Vagina (tissue), 2 donors: ENCODE data around the gene GGCX. TPM values are rescaled to one million over a fixed set of nuclear protein-coding genes. Genes with fewer than 3 reads are reported as not detected.

ENCODE experiments used
- DNase-seq, 2 donors: peaks; one replicate each; pipeline ENCODE4 v3.0.0-alpha.2; 2017; ENCODE audit errors: extremely low spot score in 2 of 2
- H3K27ac ChIP-seq: fragments of 200-600 bp; sonication (generic); one replicate; pipeline ENCODE4 v1.5.1; 2019
- H3K27me3 ChIP-seq: fragments of 200-600 bp; sonication (generic); one replicate; pipeline ENCODE4 v1.5.1; 2019
- H3K36me3 ChIP-seq, 2 donors: fragments of 200-600 bp; sonication (generic); one replicate each; pipeline ENCODE4 v1.5.1; 2017 to 2019
- H3K4me1 ChIP-seq: fragments of 200-600 bp; sonication (generic); one replicate; pipeline ENCODE4 v1.5.1; 2019
- H3K4me3 ChIP-seq, 2 donors: fragments of 200-600 bp; sonication (generic); 1 replicate in 1 of 2; 2 replicates in 1 of 2; pipeline ENCODE4 v1.5.1; 2016 to 2019
- H3K9me3 ChIP-seq: fragments of 200-600 bp; sonication (generic); one replicate; pipeline ENCODE4 v1.5.1; 2019
- CTCF ChIP-seq, 3 experiments: fragments of 450-650 bp in 2 of 3; fragments of 200-600 bp in 1 of 3; sonication (generic) in 1 of 3; IDR thresholded peaks; one replicate each; pipeline ENCODE4 v1.5.1; 2017 to 2019; ENCODE audit warnings: antibody characterized with exemption in 3 of 3, mild to moderate bottlenecking in 2 of 3, moderate library complexity in 2 of 3
- POLR2A ChIP-seq, 2 donors: fragments of 450-650 bp; IDR thresholded peaks; one replicate each; pipeline ENCODE4 v1.6.1; 2017; ENCODE audit warnings: antibody characterized with exemption in 2 of 2, mild to moderate bottlenecking in 2 of 2, moderate library complexity in 2 of 2
- POLR2AphosphoS5 ChIP-seq, 2 donors: sonication (generic); formaldehyde crosslinking; IDR thresholded peaks; one replicate each; pipeline ENCODE4 v1.9.0; 2017; ENCODE audit warnings: antibody characterized with exemption in 2 of 2, mild to moderate bottlenecking in 2 of 2, low read depth in 1 of 2; ENCODE audit not compliant: insufficient read depth in 1 of 2
- intact Hi-C: fragments of 100-400 bp; cut with DNase I; formaldehyde crosslinking; loops from one replicate; pipeline ENCODE4 v1.15.1; 2023
- total RNA-seq: library from RNA; depleted of rRNA; stranded (reverse); fragments of >200 nt; gene quantifications from one replicate; pipeline ENCODE4 v1.2.3, GENCODE V29; 2016

GGCX gene
- total RNA-seq, 1 donor from 2014 or later = 18.2 TPM

DNA sequence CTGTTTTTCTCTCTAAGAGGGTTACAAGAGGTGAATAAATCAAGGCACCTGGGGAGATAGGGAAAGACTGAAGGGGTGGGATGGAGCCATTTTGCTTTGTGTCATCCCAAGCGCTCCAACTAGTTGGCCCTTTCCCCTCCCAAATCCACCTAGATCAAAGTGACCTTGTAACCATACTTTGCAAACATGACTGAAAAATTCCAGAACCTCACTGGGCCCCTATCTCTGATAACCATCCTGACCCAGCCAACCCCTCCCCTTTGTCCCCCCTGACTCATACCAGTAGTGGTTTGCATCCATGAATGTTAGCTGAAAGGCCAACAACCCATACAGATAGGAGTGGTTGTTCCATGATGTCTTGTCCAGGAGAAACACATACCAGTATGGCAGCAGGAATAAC lies 3.1 kb downstream of the GGCX start:
- no peak for DNase-seq
- Histone ChIP-seq H3K27ac (no peak overlapping the region), H3K9me3 (no peaks in the 10 kb centered on the region), H3K4me3 (no peak overlapping the region), H3K27me3 (no peaks in the 10 kb centered on the region), H3K36me3 (peaks cover 0 to 34% of the 10 kb centered on the region in 2 donors), H3K4me1 (peaks cover 25% of the 10 kb centered on the region)
- intact Hi-C loops = no loop called here
- TF ChIP-seq CTCF (IDR thresholded peaks at IDR 0.05) (no peak), POLR2A (IDR thresholded peaks at IDR 0.05) (no peak), POLR2AphosphoS5 (IDR thresholded peaks at IDR 0.05; ENCODE audit: insufficient read depth in 1 of 2, low read depth in 1 of 2) (no peak)

GRCh38 chr2:85557130-85557529 lies 4.2 kb downstream of the GGCX start:
- H3K36me3 ChIP-seq = peaks cover 0 to 43% of the 10 kb centered on the region in 2 donors
- no peak overlapping the region for H3K27ac ChIP-seq
- DNase-seq = no peak
- H3K27me3 ChIP-seq = no peaks in the 10 kb centered on the region
- no peaks in the 10 kb centered on the region for H3K9me3 ChIP-seq
- TF ChIP-seq POLR2A (IDR thresholded peaks at IDR 0.05) (no peak), CTCF (IDR thresholded peaks at IDR 0.05) (no peak), POLR2AphosphoS5 (IDR thresholded peaks at IDR 0.05; ENCODE audit: insufficient read depth in 1 of 2, low read depth in 1 of 2) (no peak)
- H3K4me3 ChIP-seq = no peak overlapping the region
- intact Hi-C loops = no loop called here
- peaks cover 23% of the 10 kb centered on the region for H3K4me1 ChIP-seq

- no peak for TF ChIP-seq POLR2AphosphoS5 (IDR thresholded peaks at IDR 0.05; ENCODE audit: insufficient read depth in 1 of 2, low read depth in 1 of 2)
- no peak for TF ChIP-seq CTCF (IDR thresholded peaks at IDR 0.05)
- no peak for TF ChIP-seq POLR2A (IDR thresholded peaks at IDR 0.05)
- H3K4me1 ChIP-seq = peaks cover 11% of the 10 kb centered on the region
- H3K4me3 ChIP-seq = no peak overlapping the region
- no peaks in the 10 kb centered on the region for H3K9me3 ChIP-seq
- no peaks in the 10 kb centered on the region for H3K27me3 ChIP-seq
- DNase-seq = no peak
- intact Hi-C loops = no loop called here
- H3K27ac ChIP-seq = no peak overlapping the region
- H3K36me3 ChIP-seq = peaks cover 0 to 59% of the 10 kb centered on the region in 2 donors
Observed at GRCh38 chr2:85554980-85555612, 6.2 kb downstream of the GGCX start.

GRCh38 chr2:85553184-85553583 lies 8.1 kb downstream of the GGCX start:
- no peak overlapping the region for H3K27ac ChIP-seq
- no peak for DNase-seq
- peaks cover 0 to 55% of the 10 kb centered on the region in 2 donors for H3K36me3 ChIP-seq
- H3K4me1 ChIP-seq = no peaks in the 10 kb centered on the region
- no peaks in the 10 kb centered on the region for H3K27me3 ChIP-seq
- intact Hi-C loops = no loop called here
- H3K9me3 ChIP-seq = no peaks in the 10 kb centered on the region
- TF ChIP-seq CTCF (IDR thresholded peaks at IDR 0.05) = no peak
- TF ChIP-seq POLR2AphosphoS5 (IDR thresholded peaks at IDR 0.05; ENCODE audit: insufficient read depth in 1 of 2, low read depth in 1 of 2) = no peak
- TF ChIP-seq POLR2A (IDR thresholded peaks at IDR 0.05) = no peak
- H3K4me3 ChIP-seq = no peak overlapping the region
